HG03108 (cell line): ENCODE measurements around the gene PGPEP1.

Source experiments
- ATAC-seq: cut with Tn5 transposase; IDR thresholded peaks from one replicate; pipeline ENCODE4 v1.9.1; 2021; ENCODE audit warnings: moderate library complexity; ENCODE audit not compliant: unreplicated experiment

PGPEP1 gene

DNA sequence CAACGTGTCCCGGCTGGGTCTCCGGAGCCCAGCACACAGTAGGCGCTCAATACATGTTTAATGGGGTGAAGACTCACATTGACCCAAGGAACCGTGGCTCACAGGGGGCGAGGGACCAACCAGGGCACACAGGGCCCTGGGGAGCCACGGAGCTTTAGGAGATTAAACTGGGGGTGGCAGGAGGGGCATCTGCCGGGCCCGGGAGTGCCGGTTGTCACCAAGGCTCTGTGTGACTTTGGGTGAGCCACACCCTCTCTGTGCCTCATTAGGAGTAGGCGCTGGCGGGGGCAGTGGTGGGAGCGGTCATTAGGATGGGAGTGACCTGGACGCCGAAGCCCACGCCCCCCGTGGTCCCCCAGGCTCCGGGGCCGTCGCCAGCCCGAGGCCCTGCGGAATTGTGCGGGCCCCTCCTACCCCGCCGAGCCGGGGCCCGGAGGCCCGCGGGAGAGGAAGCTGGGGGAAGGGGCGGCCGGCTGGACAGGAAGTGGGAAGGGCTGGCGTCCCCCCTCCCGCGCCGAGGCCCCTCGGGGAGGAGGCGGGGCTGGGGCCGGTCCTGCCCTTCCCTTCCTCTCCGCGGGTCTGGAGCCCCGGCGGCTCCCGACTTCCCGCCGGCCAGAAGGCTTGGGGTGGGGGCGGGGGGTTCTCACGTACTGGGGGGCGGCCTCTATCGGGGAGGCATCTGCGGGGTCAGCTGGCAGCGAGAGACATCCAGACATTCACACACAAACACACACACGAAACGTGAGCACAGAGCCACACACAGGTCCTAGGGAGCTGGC lies 77.0 kb downstream of the PGPEP1 start:
- peak; percentile 25 for ATAC-seq

DNA sequence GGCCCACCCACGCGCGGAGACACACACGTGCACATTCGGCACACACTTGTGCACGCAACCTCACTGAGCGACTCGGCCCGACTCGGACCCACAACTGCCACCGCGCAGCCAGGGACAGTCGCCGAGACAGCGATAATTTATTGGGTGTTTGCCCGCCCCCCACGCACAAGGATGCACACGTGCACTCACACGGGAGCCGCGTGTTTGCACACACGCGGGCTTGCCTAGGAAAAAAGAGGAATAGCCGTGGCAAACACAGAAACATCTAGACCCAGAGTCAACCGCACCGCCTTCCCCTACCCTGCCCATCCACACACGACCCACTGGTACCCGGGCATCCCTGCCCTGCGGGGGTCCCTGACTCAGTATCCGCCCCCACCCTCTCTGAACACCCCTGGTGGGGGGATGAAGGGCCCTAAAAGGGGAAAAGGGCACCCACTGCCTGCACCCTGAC lies 77.7 kb downstream of the PGPEP1 start:
- no peak for ATAC-seq

DNA sequence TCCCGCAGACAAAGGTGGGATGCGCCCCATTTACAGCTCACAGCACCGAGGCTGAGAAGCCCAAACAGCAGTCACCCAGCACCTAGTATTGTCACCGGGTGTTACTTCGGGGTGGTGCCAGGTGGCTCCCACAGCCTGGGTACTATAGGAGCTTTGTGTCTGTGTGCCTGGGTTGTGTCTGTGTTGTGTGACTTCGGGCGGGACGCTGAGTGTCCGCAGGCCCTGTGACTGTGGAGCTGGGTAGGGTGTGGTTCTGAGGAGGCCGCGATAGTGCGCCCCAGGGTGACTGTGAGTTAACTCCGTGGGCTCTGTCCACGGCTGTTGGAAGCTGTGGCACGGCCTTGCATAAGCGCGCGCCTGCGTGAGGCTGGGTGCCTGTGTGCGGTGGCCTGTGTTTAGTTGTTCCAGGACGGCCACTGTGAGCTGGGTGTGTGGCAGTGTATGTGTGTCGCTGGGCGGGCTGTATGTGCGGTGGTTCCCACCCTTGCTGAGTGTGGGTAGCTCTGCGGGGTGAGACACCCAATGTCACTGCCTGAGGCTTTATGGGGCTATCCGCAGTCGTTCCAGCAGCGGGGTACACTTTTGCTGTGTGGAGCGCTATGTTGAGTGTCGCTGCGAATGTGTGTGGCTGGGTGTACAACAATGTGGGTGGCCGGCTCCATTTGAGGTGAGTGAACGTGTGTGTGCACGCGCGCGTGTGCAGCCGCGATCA lies 78.2 kb downstream of the PGPEP1 start:
- no peak for ATAC-seq

DNA sequence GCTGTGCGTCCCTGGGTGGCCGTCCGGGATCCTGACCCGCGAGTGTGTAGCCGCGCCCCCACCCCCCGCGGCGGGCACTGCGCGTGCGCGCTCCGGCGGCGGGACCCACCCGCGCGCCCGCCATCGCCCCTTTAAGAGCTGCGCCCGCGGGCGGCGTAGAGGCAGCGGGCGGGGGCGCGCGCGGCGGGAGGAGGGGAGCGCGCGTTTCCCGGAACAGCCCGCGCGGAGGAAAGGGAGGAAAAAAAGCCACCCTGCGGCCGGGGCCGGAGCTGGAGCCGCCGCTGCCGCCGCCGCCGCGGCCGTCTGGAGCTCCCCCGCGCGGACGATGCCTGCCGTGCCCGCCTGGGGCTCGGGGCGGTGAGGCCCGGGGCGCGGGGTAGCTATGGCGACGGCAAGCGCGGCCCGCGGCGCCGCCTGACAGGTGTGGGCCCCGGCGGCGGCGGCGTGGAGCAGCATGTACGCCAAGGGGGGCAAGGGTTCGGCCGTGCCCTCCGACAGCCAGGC lies 78.8 kb downstream of the PGPEP1 start, which contains the start of gene SSBP4:
Gene SSBP4, plus strand, starts transcription at position 204 of the 504 bp plus-strand sequence. Its CDS starts 251 bp downstream, at position 455.
- ATAC-seq: no peak
